ENCODE data around the gene POU2F2.

- TF ChIP-seq, protein P1, sequence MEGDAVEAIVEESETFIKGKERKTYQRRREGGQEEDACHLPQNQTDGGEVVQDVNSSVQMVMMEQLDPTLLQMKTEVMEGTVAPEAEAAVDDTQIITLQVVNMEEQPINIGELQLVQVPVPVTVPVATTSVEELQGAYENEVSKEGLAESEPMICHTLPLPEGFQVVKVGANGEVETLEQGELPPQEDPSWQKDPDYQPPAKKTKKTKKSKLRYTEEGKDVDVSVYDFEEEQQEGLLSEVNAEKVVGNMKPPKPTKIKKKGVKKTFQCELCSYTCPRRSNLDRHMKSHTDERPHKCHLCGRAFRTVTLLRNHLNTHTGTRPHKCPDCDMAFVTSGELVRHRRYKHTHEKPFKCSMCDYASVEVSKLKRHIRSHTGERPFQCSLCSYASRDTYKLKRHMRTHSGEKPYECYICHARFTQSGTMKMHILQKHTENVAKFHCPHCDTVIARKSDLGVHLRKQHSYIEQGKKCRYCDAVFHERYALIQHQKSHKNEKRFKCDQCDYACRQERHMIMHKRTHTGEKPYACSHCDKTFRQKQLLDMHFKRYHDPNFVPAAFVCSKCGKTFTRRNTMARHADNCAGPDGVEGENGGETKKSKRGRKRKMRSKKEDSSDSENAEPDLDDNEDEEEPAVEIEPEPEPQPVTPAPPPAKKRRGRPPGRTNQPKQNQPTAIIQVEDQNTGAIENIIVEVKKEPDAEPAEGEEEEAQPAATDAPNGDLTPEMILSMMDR (IDR thresholded peaks at IDR 0.05): no peak
- TF ChIP-seq POLR2A (IDR thresholded peaks at IDR 0.05): no peak
These were observed 15.8 kb downstream of the POU2F2 start for GRCh38 chr19:42116308-42117075.
